ENCODE results near the gene PAX7. TPM values are rescaled to one million over a fixed set of nuclear protein-coding genes. Genes with fewer than 3 reads are reported as not detected.

Gene PAX7
- total and polyA plus RNA-seq, 9 donors: not detected

GRCh38 chr1:18727956-18728355, 97.3 kb downstream of the PAX7 start:
- WGBS, 3 donors: 56 to 72% (median 66%) methylated on average over 15 of the region's 15 CpGs
- DNase-seq: no peak
- no peaks in the 10 kb centered on the region for H3K4me1 ChIP-seq (ENCODE audit: insufficient read depth)
- no peak for TF ChIP-seq POLR2A (IDR thresholded peaks at IDR 0.05)
- TF ChIP-seq CTCF (IDR thresholded peaks at IDR 0.05): no peak
- TF ChIP-seq EP300 (IDR thresholded peaks at IDR 0.05): no peak
- no peaks in the 10 kb centered on the region for H3K27me3 ChIP-seq
- H3K9me3 ChIP-seq: no peaks in the 10 kb centered on the region
- intact Hi-C loops (cut with DNase I): no loop called here
- no peak overlapping the region for H3K4me3 ChIP-seq
- H3K36me3 ChIP-seq: no peaks in the 10 kb centered on the region
- H3K27ac ChIP-seq: no peak overlapping the region

GRCh38 chr1:18730321-18730720, 99.7 kb downstream of the PAX7 start:
- no peak overlapping the region for H3K4me3 ChIP-seq
- 29 to 45% (median 36%) methylated on average over 8 of the region's 8 CpGs for WGBS, 3 donors
- no peaks in the 10 kb centered on the region for H3K27me3 ChIP-seq
- intact Hi-C loops (cut with DNase I): no loop called here
- no peaks in the 10 kb centered on the region for H3K9me3 ChIP-seq
- H3K27ac ChIP-seq: no peak overlapping the region
- TF ChIP-seq EP300 (IDR thresholded peaks at IDR 0.05): no peak
- TF ChIP-seq POLR2A (IDR thresholded peaks at IDR 0.05): no peak
- no peak for TF ChIP-seq CTCF (IDR thresholded peaks at IDR 0.05)
- DNase-seq: no peak
- no peaks in the 10 kb centered on the region for H3K4me1 ChIP-seq (ENCODE audit: insufficient read depth)
- H3K36me3 ChIP-seq: no peaks in the 10 kb centered on the region

- H3K4me3 ChIP-seq: no peak overlapping the region
- 49 to 53% (median 52%) methylated on average over 6 of the region's 6 CpGs for WGBS, 3 donors
- intact Hi-C loops (cut with DNase I): no loop called here
- H3K9me3 ChIP-seq: no peaks in the 10 kb centered on the region
- no peak for DNase-seq
- no peaks in the 10 kb centered on the region for H3K27me3 ChIP-seq
- H3K27ac ChIP-seq: no peak overlapping the region
- TF ChIP-seq CTCF (IDR thresholded peaks at IDR 0.05): no peak
- TF ChIP-seq EP300 (IDR thresholded peaks at IDR 0.05): no peak
- TF ChIP-seq POLR2A (IDR thresholded peaks at IDR 0.05): no peak
- no peaks in the 10 kb centered on the region for H3K36me3 ChIP-seq
- H3K4me1 ChIP-seq (ENCODE audit: insufficient read depth): no peaks in the 10 kb centered on the region
Measured at GRCh38 chr1:18731148-18731547, 100.5 kb downstream of the PAX7 start.

- TF ChIP-seq POLR2A (IDR thresholded peaks at IDR 0.05): no peak
- TF ChIP-seq CTCF (IDR thresholded peaks at IDR 0.05): no peak
- no peak for TF ChIP-seq EP300 (IDR thresholded peaks at IDR 0.05)
- intact Hi-C loops (cut with DNase I): no loop called here
- 69 to 77% (median 73%) methylated on average over 10 of the region's 10 CpGs for WGBS, 3 donors
- no peak for DNase-seq
- Histone ChIP-seq H3K27me3 (no peaks in the 10 kb centered on the region), H3K9me3 (no peaks in the 10 kb centered on the region), H3K4me1 (ENCODE audit: insufficient read depth) (no peaks in the 10 kb centered on the region), H3K4me3 (no peak overlapping the region), H3K36me3 (no peaks in the 10 kb centered on the region), H3K27ac (no peak overlapping the region)
Measured at GRCh38 chr1:18731591-18732235, 101.1 kb downstream of the PAX7 start.
